BLaER1 (cell line): ENCODE results near the gene SHROOM4.

Experiments
- H3K27ac ChIP-seq: shearing (Covaris generic); formaldehyde crosslinking; 2 replicates; pipeline ENCODE4 v1.8.1; 2022
- H3K27me3 ChIP-seq: shearing (Covaris generic); formaldehyde crosslinking; 2 replicates; pipeline ENCODE4 v1.8.1; 2022
- H3K36me3 ChIP-seq: shearing (Covaris generic); formaldehyde crosslinking; 2 replicates; pipeline ENCODE4 v1.8.1; 2022
- H3K4me1 ChIP-seq: shearing (Covaris generic); formaldehyde crosslinking; 2 replicates; pipeline ENCODE4 v1.8.1; 2022
- H3K4me2 ChIP-seq: shearing (Covaris generic); formaldehyde crosslinking; 2 replicates; pipeline ENCODE4 v1.8.1; 2022
- H3K4me3 ChIP-seq: shearing (Covaris generic); formaldehyde crosslinking; 2 replicates; pipeline ENCODE4 v1.8.1; 2022
- H3K9ac ChIP-seq: shearing (Covaris generic); formaldehyde crosslinking; 2 replicates; pipeline ENCODE4 v1.8.1; 2022
- H3K9me3 ChIP-seq: shearing (Covaris generic); formaldehyde crosslinking; 2 replicates; pipeline ENCODE4 v1.8.1; 2022
- H4K20me1 ChIP-seq: shearing (Covaris generic); formaldehyde crosslinking; 2 replicates; pipeline ENCODE4 v1.8.1; 2022
- Cebpa-rat ChIP-seq: shearing (Covaris generic); IDR thresholded peaks from 2 replicates; pipeline ENCODE4 v1.8.1; 2022

The SHROOM4 gene

DNA sequence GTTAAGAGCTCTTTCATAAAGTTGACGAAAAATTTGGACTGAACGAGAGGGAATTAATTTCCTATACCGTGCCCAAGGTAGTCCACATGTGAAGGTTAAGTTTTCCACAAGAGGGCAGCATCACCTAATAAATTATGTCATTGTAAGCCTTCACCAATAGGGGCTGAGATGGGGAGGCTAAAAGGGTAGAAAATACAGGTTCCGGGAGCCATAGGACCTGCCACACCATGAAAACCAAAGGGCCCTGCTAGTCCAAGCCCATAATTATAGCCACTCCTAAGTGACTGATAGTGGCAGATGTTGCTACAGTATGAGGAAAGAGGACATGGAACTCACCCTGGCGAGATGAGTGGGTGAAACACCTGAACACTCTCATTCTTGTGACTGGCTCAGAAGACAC is 122.2 kb downstream of the SHROOM4 start:
- no peak overlapping the region for H3K27ac ChIP-seq
- no peaks in the 10 kb centered on the region for H3K36me3 ChIP-seq

DNA sequence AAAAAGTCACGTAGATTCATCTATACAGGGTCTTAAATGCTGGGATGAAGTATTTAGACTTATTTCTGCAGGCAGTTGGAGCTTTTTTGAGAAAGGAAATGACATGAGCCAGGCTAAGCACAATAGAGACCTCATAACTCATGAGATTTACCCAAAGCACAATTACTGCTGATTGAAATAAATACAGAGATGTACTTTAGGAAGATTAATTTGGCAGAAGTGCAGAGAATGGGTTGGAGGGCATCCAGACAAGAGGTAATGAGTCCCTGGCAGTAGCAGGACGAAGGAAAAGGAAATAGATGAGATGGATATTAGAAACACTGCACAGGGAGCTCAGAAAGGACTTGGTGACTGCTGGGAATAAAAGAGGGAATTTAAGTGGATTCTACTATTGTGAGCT is 129.1 kb downstream of the SHROOM4 start:
- no peaks in the 10 kb centered on the region for H3K36me3 ChIP-seq
- TF ChIP-seq Cebpa-rat, result no peak
- no peaks in the 10 kb centered on the region for H3K9me3 ChIP-seq
- H3K27ac ChIP-seq, result no peak overlapping the region
- H3K27me3 ChIP-seq, result peaks cover 76% of the 10 kb centered on the region
- no peak overlapping the region for H3K4me2 ChIP-seq
- H4K20me1 ChIP-seq, result no peaks in the 10 kb centered on the region; the same call in 1 of the 2 replicates
- H3K4me3 ChIP-seq, result no peak overlapping the region
- H3K9ac ChIP-seq, result no peak overlapping the region
- no peaks in the 10 kb centered on the region for H3K4me1 ChIP-seq

More for the DNA sequence above, 122.2 kb downstream of the SHROOM4 start:
- TF ChIP-seq Cebpa-rat, result no peak
- Histone ChIP-seq H3K4me2 (no peak overlapping the region), H3K4me3 (no peak overlapping the region), H3K9me3 (no peaks in the 10 kb centered on the region), H3K27me3 (peaks cover 66% of the 10 kb centered on the region), H3K9ac (no peak overlapping the region), H3K4me1 (no peaks in the 10 kb centered on the region), H4K20me1 (no peaks in the 10 kb centered on the region)

DNA sequence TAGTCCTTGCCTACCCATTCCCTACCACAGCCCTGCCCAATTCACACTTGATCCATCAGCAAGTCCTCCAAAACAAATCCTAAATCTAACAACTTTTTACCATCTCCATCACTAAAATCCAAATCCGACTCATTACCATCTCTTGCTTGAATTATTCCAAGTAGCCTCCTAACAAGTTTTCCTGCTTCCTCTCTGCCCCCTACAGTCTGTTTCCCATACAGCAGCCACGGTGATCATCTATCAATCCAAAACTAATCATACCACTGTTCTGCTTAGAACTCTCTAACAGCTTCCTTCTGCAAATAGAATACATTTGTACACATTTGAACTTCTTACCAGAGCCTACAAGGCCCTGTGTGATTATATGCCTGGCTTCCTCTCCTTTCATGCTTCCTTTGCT is 133.0 kb downstream of the SHROOM4 start:
- H3K4me1 ChIP-seq, result no peaks in the 10 kb centered on the region
- H4K20me1 ChIP-seq, result no peaks in the 10 kb centered on the region; the same call in 1 of the 2 replicates
- H3K27me3 ChIP-seq, result peaks cover 90% of the 10 kb centered on the region
- TF ChIP-seq Cebpa-rat, result no peak
- no peaks in the 10 kb centered on the region for H3K36me3 ChIP-seq
- H3K9ac ChIP-seq, result no peak overlapping the region
- no peak overlapping the region for H3K4me2 ChIP-seq
- no peaks in the 10 kb centered on the region for H3K9me3 ChIP-seq
- H3K4me3 ChIP-seq, result no peak overlapping the region
- no peak overlapping the region for H3K27ac ChIP-seq

DNA sequence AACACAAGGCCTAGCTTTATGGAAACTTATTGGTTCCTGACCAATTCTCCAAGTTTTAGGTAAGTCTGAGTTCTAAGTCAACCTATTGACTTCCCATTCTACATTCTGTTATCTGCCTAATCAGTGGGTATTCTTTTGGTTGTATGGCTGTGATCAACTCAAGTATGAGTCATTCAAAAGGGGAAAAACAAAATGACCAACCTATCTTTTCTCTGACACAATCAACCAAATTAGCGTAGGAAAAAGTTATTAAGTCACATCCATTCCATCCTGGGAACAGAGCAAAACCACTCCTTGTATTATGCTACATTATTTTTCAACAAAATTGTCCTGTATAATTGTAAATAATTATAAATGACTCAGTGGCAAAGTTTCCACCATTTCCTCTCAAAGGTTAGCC is 136.2 kb downstream of the SHROOM4 start:
- Histone ChIP-seq H3K27ac (no peak overlapping the region), H3K27me3 (peaks cover 77% of the 10 kb centered on the region), H3K4me2 (no peak overlapping the region), H4K20me1 (no peaks in the 10 kb centered on the region; the same call in 1 of the 2 replicates), H3K9me3 (no peaks in the 10 kb centered on the region), H3K9ac (no peak overlapping the region), H3K4me3 (no peak overlapping the region), H3K36me3 (no peaks in the 10 kb centered on the region), H3K4me1 (no peaks in the 10 kb centered on the region)
- TF ChIP-seq Cebpa-rat, result no peak

DNA sequence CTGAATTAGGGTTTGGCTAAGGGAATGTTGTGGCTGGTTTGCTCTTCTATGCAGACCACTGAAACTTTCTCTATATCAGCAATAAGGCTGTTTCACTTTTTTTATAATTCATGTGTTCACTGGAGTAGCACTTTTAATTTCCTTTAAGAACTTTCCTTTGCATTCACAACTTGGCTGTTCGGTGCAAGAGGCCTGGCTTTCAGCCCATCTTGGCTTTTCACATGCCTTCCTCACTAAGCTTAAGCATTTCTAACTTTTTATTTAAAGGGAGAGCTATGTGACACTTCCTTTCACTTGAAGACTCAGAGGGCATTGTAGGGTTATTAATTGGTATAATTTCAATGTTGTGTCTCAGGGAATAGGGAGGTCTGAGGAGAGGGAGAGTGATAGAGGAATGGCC is 142.3 kb downstream of the SHROOM4 start:
- no peak overlapping the region for H3K4me2 ChIP-seq
- H4K20me1 ChIP-seq, result peaks cover 10% of the 10 kb centered on the region; the same call in 1 of the 2 replicates
- TF ChIP-seq Cebpa-rat, result no peak
- peaks cover 73% of the 10 kb centered on the region for H3K27me3 ChIP-seq
- no peak overlapping the region for H3K27ac ChIP-seq
- no peaks in the 10 kb centered on the region for H3K36me3 ChIP-seq
- no peak overlapping the region for H3K9ac ChIP-seq
- no peaks in the 10 kb centered on the region for H3K9me3 ChIP-seq
- no peak overlapping the region for H3K4me3 ChIP-seq
- no peaks in the 10 kb centered on the region for H3K4me1 ChIP-seq

DNA sequence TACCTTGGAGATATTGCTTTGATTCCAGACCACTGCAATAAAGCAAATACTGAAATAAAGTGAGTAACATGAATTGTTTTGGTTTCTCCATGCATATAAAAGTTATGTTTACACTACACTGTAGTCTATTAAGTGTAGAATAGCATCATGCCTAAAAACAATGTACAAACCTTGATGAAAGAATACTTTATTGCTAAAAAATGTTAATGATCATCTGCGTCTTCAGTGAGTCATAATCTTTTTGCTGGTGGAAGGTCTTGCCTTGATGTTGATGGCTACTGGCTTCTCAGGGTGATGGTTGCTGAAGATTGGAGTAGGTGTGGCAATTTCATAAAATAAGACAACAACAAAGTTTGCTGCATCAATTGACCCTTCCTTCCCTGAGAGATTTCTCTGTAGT is 145.1 kb downstream of the SHROOM4 start:
- Histone ChIP-seq H3K9ac (no peak overlapping the region), H3K36me3 (no peaks in the 10 kb centered on the region), H3K4me3 (no peak overlapping the region), H3K9me3 (no peaks in the 10 kb centered on the region), H3K27ac (no peak overlapping the region), H4K20me1 (peaks cover 10% of the 10 kb centered on the region; the same call in 1 of the 2 replicates), H3K4me1 (no peaks in the 10 kb centered on the region), H3K27me3 (peaks cover 74% of the 10 kb centered on the region), H3K4me2 (no peak overlapping the region)
- no peak for TF ChIP-seq Cebpa-rat

DNA sequence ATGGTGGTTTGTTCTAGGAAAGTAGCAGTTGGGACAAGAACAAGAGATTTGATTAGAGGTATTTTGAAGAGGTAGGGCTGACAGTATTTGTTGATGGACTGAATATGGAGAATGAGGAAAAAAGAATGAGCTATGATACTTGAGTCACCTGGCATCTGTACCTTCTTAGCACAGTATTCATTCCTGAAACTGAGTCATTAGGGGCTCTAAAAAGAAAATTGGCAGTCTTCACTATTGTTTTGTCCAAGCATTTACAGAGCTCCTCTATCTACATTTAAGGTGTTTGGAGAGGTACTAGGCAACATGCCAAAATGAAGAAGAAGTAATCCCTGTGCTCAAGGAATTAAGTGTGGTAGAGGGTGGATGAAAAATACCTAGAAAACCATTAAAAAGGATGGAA is 165.8 kb downstream of the SHROOM4 start:
- Histone ChIP-seq H3K36me3 (no peaks in the 10 kb centered on the region), H3K27ac (no peak overlapping the region), H3K27me3 (peaks cover 74% of the 10 kb centered on the region), H3K4me3 (no peak overlapping the region), H3K9me3 (no peaks in the 10 kb centered on the region), H3K4me2 (no peak overlapping the region), H3K9ac (no peak overlapping the region), H4K20me1 (peaks cover 9% of the 10 kb centered on the region; the same call in 1 of the 2 replicates), H3K4me1 (no peaks in the 10 kb centered on the region)
- TF ChIP-seq Cebpa-rat, result no peak

DNA sequence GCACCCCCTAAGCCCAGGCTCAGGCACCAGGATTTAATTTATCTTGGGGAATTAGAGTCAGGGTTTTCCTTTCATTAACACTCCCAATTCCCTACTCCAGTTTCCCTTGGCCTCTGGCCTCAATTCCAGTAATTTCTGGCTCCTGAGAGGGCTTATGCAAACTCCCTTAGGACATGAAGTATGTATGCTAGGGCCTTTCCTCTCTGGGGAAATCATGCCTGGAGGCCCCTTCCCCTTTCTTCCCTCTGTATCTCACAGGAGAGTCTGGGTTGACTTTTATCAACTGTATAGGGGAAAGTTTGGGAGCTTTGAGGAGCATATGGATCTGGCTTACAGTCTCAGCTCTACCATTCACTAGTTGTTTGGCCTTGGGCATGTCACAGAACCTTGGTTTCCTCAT is 169.5 kb downstream of the SHROOM4 start:
- no peak for TF ChIP-seq Cebpa-rat
- Histone ChIP-seq H3K4me3 (no peak overlapping the region), H3K9ac (no peak overlapping the region), H3K9me3 (no peaks in the 10 kb centered on the region), H3K36me3 (no peaks in the 10 kb centered on the region), H3K4me2 (no peak overlapping the region), H4K20me1 (peaks cover 18% of the 10 kb centered on the region; the same call in 1 of the 2 replicates), H3K27ac (no peak overlapping the region), H3K4me1 (no peaks in the 10 kb centered on the region), H3K27me3 (peaks cover 98% of the 10 kb centered on the region)

DNA sequence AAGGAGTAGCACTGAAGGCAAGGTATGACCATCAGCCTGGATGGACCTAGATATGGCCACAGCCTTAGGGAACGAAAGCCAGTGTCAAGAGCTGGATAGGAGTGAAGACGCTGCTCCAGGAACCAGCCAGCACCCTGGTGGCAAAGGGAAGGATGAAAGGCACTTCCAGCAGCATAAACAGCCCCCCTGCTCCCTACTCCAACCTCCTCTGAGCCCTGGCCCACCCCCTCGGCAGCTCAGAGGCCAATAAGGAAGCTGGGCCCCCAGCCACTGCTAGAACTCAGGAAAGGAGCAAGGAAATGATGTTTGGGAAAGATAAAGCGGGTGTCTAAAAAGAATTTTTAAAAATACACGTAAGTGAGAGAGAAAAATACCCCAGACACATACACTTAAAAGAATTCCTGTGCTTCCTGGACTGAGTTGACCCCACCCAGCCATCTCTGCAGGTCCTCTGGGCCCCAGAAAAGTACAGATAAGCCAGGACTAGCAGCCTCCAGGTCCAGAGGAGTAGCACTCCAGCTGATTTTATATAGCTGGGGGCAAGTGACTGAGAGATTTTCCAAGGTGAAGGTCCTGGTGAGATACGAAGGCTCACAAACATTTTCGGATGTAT is 170.4 kb downstream of the SHROOM4 start:
- Histone ChIP-seq H3K9ac (no peak overlapping the region), H3K4me1 (no peaks in the 10 kb centered on the region), H3K36me3 (no peaks in the 10 kb centered on the region), H3K27me3 (peaks cover 98% of the 10 kb centered on the region), H3K27ac (no peak overlapping the region), H3K9me3 (no peaks in the 10 kb centered on the region), H3K4me3 (no peak overlapping the region), H3K4me2 (no peak overlapping the region), H4K20me1 (peaks cover 18% of the 10 kb centered on the region; the same call in 1 of the 2 replicates)
- no peak for TF ChIP-seq Cebpa-rat

DNA sequence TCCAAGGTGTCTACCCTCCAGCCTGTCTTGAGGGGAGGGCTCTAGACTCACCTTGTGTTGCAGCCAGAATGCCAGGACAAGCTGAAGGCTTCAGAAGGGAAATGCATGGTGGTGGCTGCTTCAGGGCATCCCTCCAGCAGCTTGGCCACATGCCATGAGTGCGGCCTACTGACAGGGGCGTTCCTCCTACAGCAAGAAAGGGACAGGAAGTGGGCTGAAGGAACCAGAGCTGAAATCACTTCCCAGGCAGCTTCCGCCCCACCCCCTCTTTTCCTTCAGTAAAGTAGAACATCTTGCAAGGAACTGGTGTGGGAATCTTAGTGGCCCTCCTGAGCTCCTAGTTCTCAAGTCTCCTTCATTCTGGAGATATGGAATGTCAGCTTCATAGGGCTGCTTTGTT is 175.9 kb downstream of the SHROOM4 start:
- peaks cover 96% of the 10 kb centered on the region for H3K27me3 ChIP-seq
- no peak overlapping the region for H3K4me2 ChIP-seq
- no peak overlapping the region for H3K27ac ChIP-seq
- no peaks in the 10 kb centered on the region for H3K4me1 ChIP-seq
- H3K9ac ChIP-seq, result no peak overlapping the region
- no peaks in the 10 kb centered on the region for H3K9me3 ChIP-seq
- H4K20me1 ChIP-seq, result peaks cover 9% of the 10 kb centered on the region; the same call in 1 of the 2 replicates
- TF ChIP-seq Cebpa-rat, result no peak
- no peak overlapping the region for H3K4me3 ChIP-seq
- H3K36me3 ChIP-seq, result no peaks in the 10 kb centered on the region
